ENCODE data around the gene ARMH4.

ARMH4 gene

DNA sequence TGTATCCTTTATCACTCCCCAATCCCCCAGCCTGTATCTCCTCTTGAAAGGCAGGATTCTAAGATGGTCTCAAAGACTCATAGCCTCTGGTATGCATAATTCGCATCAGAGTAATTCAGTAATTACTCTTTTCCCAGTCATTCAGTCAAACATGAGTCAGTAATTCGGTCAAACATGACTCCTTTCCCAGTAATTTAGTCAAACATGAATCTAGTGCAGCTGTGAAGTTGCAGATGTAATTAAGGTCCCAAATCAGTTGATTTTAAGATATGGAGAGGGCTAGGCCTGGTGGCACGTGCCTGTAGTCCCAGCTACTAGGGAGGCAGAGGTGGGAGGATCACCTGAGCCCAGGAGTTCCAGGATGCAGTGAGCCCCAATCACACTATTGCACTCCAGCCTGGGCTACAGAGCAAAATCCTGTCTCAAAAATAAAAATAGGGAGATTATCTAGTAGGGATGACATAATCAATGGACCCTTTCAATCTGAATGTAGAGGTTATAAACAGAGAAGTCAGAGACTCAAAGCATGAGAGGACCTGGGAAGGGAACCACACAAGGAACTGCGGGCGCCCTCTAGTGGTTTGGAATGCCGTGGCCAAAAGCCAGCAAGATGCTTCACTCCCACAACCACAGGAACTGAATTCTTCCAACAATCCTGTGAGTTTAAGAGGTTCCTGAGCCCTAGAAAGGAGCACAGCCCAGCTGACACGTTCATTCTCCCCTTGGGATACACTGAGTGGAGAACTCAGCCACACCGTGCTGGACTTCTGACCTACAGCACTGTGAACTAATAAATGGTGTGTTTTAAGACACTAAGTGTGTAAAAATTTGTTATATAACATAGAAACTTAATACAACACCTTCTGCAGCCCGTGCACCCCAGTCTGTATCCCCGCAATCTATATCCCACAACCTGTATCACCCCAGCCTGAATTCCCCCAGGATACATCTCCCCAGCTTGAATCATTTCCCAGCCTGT lies 14.3 kb upstream of the ARMH4 start:
- Mint-ChIP-seq H3K4me3 (no peak overlapping the region), H3K36me3 (ENCODE audit: low read depth) (no peaks in the 10 kb centered on the region)

DNA sequence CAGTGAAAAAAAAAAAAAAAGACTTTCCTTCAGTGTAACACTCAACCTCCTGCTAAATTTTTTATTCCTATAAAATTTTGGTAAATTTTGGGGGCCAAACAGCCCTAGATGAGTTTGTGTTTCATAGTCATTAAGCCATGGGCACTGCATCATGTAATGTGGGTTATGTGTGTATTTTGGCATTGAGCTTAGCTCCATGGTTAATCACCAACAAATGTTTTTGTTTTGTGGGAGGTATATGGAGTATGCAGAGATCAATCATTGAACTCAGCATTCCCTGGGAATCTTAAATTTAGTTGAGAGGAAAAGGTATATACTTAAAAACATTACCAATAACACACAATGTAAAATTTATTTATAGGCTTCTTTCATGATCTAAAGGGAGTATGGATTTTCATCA lies 8.5 kb upstream of the ARMH4 start:
- no peaks in the 10 kb centered on the region for H3K4me1 Mint-ChIP-seq (ENCODE audit: low read depth)
- H3K9me3 Mint-ChIP-seq = no peaks in the 10 kb centered on the region
- no peak overlapping the region for H3K27ac Mint-ChIP-seq
- H3K4me3 Mint-ChIP-seq = no peak overlapping the region
- DNase-seq = no peak
- no peaks in the 10 kb centered on the region for H3K36me3 Mint-ChIP-seq (ENCODE audit: low read depth)
- H3K27me3 Mint-ChIP-seq = peaks cover 30% of the 10 kb centered on the region

More for the DNA sequence above, 14.3 kb upstream of the ARMH4 start:
- Mint-ChIP-seq H3K9me3 (no peaks in the 10 kb centered on the region), H3K27me3 (peaks cover 16% of the 10 kb centered on the region), H3K4me1 (ENCODE audit: low read depth) (peaks cover 10% of the 10 kb centered on the region), H3K27ac (peak overlapping the region; percentile 17)
- peak; percentile 80 for DNase-seq

DNA sequence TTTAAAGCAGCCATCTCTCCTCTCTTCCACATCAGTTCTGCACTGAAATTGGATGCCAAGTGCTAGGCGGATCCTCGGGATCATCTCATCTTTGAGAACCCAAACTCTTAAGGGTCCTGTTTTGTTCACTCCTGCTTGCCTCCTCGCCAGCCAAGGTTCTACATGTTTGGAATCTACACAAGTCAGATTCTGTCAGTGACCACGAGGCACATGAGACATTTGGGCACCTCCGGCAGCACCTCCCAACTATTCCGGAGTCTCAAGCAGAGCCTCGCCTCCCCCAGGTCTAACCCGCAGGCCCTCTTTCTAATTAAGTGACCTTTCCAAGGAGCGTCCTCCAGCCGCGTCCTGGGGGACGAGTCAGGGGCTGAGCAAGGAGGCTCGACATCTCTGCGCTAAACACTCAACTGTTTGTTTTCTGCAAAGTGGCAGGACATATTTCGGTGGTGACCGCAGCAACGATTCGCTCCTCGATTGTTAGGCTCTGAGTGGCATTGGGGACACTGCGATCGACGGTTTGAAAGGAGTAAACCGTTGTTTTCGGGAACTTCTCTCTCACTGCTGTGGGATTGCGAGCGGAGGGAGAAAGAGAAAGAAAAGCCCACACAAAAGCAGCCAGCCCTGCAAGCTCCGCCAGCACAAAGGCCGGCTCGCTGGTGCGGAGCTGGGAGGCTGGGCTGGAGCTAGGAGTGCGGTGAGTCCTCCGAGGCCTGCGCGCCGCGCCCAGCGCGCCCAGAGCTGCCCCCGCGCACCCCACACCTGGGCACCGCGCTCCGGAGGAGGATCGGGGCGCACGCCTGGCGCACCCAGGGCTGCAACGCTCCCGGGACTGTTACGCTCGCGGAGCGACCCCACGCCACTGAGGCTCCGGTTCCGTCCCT lies 640 bp downstream of the ARMH4 start:
- no peaks in the 10 kb centered on the region for H3K9me3 Mint-ChIP-seq
- H3K27ac Mint-ChIP-seq = no peak overlapping the region
- H3K27me3 Mint-ChIP-seq = peaks cover 68% of the 10 kb centered on the region
- H3K36me3 Mint-ChIP-seq (ENCODE audit: low read depth) = no peaks in the 10 kb centered on the region
- no peak for DNase-seq
- peaks cover 16% of the 10 kb centered on the region for H3K4me1 Mint-ChIP-seq (ENCODE audit: low read depth)
- H3K4me3 Mint-ChIP-seq = peak overlapping the region; percentile 75

DNA sequence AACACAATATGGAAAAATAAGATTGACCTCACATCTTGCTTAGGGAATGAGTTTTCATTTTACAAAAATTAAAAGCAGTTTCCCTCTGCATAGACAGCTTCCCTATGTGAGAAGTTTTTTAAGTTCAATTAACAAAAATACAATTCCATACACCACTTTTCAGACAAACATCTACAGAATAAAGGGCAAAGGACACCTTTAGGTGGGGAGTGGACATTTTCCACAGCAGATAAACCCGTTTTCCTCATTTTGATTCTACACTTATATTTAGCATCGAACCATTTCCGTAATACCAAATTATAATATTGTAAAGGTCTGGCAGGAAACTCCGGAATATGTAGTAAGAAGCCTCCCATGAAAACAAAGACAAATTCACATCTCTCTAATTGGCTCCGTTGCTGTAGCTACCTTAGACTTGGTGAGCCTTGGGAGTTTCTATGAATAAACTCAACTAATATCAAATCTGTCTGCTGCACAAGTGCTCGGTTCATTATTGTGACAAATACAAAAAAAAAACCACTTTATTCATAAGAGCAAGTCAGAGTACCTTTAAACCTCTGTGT lies 1.7 kb downstream of the ARMH4 start:
- Mint-ChIP-seq H3K36me3 (ENCODE audit: low read depth) (no peaks in the 10 kb centered on the region), H3K4me3 (no peak overlapping the region), H3K27me3 (peaks cover 66% of the 10 kb centered on the region), H3K9me3 (no peaks in the 10 kb centered on the region), H3K4me1 (ENCODE audit: low read depth) (peaks cover 16% of the 10 kb centered on the region), H3K27ac (no peak overlapping the region)
- DNase-seq = no peak

DNA sequence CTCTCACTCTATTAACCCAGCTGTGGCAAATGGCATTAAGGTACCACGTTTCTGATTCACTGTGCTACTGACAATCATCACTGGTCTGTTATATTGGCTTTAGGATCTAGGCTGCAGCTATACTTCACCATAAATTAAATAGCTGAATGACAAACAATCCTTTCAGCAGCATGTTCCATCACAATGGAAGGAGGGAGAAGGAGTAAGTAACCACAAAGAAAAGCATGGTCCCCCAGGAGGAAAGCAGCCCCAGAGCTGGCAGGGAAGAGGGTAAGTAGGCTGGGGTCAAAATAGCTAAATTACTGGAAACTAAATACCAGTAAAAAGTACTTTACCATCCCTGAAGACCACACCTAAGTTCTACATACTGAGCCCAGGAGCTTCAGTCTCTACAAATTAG lies 2.8 kb downstream of the ARMH4 start:
- Mint-ChIP-seq H3K27me3 (peaks cover 59% of the 10 kb centered on the region), H3K27ac (no peak overlapping the region), H3K9me3 (no peaks in the 10 kb centered on the region), H3K36me3 (ENCODE audit: low read depth) (no peaks in the 10 kb centered on the region), H3K4me3 (no peak overlapping the region), H3K4me1 (ENCODE audit: low read depth) (peaks cover 16% of the 10 kb centered on the region)
- no peak for DNase-seq

DNA sequence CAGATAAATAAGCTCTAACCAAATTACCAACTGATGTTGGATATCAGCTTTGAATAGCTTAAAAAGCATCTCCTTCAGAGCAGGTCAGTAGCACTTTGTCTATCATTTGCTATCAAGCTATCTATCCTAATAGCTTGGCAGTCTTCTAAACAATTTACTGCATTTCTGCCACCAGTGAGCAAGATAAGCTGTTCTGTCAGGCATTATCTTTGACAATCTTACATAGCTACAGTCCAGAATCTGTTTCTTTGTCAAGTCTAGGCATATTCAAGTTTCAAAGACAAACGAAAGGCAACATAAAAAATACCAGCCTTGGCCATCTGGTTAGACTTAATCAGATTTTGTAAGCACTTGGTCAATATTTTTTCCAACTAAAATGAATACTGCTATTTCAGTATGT lies 5.6 kb downstream of the ARMH4 start:
- Mint-ChIP-seq H3K4me1 (ENCODE audit: low read depth) (peaks cover 7% of the 10 kb centered on the region), H3K36me3 (ENCODE audit: low read depth) (no peaks in the 10 kb centered on the region), H3K4me3 (no peak overlapping the region), H3K27me3 (peaks cover 43% of the 10 kb centered on the region), H3K9me3 (no peaks in the 10 kb centered on the region), H3K27ac (no peak overlapping the region)
- no peak for DNase-seq

DNA sequence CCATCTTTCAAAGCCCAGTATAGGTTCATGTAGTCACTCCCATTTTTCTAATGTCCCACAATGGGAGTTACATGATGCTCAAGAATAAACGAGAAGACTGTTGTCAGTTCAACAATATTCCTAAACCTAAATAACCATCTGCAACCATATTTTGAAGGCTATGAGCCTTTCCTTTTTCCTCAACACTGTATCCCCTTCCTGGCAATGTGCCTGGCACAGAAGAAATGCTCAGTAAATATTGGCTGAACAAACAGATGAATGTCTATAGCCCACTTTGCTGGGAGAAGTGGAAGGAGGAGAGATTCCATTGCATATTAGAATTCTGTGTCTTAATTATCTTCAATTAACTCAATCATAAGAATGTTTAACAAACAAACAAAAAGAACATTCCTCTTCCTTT lies 6.1 kb downstream of the ARMH4 start:
- Mint-ChIP-seq H3K36me3 (ENCODE audit: low read depth) (no peaks in the 10 kb centered on the region), H3K4me3 (no peak overlapping the region), H3K27ac (no peak overlapping the region), H3K4me1 (ENCODE audit: low read depth) (peaks cover 2% of the 10 kb centered on the region), H3K9me3 (no peaks in the 10 kb centered on the region), H3K27me3 (peaks cover 39% of the 10 kb centered on the region)
- DNase-seq = no peak

DNA sequence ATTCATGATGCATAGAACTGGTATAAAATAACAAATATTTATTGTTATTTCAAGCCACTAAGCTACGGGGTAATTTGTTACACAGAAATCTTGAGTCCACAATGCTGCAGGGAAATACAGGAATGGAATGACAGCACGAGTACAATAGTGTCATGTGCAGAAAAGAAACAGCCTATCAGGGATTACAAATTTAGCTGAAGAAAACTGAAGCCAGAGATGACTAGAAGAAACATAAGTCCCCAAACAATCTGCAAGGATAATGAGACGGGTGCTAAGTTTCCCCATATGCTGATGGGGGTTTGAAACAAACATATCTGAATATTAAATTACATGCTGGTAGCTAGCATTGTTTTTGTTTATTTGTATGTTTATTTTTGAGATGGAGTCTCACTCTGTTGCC lies 8.9 kb downstream of the ARMH4 start:
- Mint-ChIP-seq H3K36me3 (ENCODE audit: low read depth) (no peaks in the 10 kb centered on the region), H3K4me3 (no peak overlapping the region)

DNA sequence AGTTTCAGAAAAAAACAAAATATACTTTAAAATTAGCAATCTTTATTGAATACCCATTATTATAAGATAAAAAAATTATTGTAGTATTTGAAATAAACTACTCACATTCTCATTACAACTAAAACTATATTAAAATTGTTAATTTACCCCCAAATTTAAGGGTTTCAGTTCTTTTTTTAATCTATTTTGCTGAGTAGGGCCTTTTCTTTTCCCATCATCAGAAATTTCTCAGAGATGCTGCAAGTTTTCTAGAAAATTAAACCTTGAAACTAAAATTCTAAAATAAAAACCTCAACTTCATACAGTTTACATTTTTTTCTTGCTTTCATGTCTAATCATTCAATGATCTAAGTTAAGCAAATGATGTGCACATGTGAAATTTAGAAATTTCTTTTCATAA lies 10.1 kb downstream of the ARMH4 start:
- H3K4me3 Mint-ChIP-seq = no peak overlapping the region
- H3K27me3 Mint-ChIP-seq = peaks cover 10% of the 10 kb centered on the region
- no peak overlapping the region for H3K27ac Mint-ChIP-seq
- DNase-seq = no peak
- H3K36me3 Mint-ChIP-seq (ENCODE audit: low read depth) = no peaks in the 10 kb centered on the region
- no peaks in the 10 kb centered on the region for H3K9me3 Mint-ChIP-seq
- no peaks in the 10 kb centered on the region for H3K4me1 Mint-ChIP-seq (ENCODE audit: low read depth)

More for the DNA sequence above, 8.9 kb downstream of the ARMH4 start:
- no peak for DNase-seq
- Mint-ChIP-seq H3K27me3 (peaks cover 13% of the 10 kb centered on the region), H3K9me3 (no peaks in the 10 kb centered on the region), H3K27ac (no peak overlapping the region), H3K4me1 (ENCODE audit: low read depth) (no peaks in the 10 kb centered on the region)

DNA sequence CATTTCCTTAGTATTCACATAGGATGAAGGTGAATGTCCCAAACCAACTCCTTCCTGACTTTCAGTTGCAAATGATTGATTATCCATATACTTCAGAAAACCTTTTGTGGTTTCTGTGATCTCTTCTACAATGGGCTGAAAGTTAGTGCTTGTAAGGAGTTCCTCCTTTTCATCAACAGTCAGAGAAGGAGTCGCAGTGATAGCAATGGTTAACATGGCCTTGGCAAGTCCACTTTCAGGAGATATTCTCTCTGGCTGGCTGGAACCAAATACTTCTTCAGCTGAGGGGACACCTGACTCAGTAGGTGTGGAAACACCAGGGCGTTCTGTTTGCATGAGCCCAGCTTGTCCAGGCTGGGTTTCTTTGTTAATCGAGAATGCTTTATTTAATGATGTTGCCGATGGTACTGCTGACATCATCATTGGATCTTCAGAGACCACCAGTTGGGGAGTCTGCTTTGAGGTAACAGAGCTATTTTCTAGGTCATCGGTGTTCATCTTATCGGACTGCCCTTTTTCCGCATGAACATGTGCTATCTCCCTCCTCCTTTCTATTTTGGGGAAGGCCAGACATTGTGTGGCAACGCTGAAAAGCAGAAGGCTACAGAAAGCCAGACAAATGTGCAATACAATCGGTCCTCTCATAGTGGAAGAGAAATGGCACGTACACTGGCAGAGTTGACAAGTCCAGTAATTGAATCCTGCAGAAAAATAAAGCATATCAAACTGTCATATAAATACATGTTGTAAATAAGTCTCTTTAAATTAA lies 13.1 kb downstream of the ARMH4 start:
- no peaks in the 10 kb centered on the region for H3K36me3 Mint-ChIP-seq (ENCODE audit: low read depth)
- H3K4me3 Mint-ChIP-seq = no peak overlapping the region
- no peak overlapping the region for H3K27ac Mint-ChIP-seq
- H3K27me3 Mint-ChIP-seq = peaks cover 4% of the 10 kb centered on the region
- DNase-seq = no peak
- H3K9me3 Mint-ChIP-seq = no peaks in the 10 kb centered on the region
- H3K4me1 Mint-ChIP-seq (ENCODE audit: low read depth) = no peaks in the 10 kb centered on the region

DNA sequence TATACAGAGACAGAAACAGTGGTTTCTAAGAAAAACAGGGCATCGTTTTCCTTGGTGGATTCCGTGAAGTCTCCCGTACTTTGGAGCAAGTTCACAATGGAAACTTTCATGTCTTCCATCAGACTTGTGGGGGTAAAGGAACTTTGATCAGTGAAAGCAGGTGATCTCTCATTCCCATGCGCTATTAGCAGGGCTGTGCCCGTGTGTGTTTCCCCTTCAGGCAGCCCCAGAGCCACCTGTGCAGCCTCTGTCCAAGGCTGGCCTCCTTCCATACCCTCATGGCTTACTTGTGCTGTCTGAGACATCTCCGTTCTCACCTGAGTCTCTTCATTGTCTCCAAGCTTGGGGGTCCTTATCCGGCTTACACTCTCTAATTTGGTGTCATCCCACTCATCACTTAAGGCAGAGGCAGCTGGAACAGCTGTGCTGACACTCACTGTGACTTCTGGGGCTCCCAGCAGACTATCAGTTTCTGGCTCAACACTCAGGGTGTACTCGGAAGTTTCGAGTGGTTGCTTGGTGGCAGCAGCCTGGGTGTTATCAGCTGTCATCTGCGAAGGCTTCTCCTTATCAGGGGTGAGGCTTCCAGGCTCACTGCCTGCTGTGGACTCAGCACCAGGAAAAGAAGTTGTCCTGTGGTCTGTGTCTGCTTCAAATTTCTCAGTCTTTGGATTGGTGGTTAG lies 13.8 kb downstream of the ARMH4 start:
- no peak for DNase-seq
- Mint-ChIP-seq H3K27me3 (peaks cover 4% of the 10 kb centered on the region), H3K9me3 (no peaks in the 10 kb centered on the region), H3K4me3 (no peak overlapping the region), H3K27ac (no peak overlapping the region), H3K4me1 (ENCODE audit: low read depth) (no peaks in the 10 kb centered on the region), H3K36me3 (ENCODE audit: low read depth) (no peaks in the 10 kb centered on the region)

DNA sequence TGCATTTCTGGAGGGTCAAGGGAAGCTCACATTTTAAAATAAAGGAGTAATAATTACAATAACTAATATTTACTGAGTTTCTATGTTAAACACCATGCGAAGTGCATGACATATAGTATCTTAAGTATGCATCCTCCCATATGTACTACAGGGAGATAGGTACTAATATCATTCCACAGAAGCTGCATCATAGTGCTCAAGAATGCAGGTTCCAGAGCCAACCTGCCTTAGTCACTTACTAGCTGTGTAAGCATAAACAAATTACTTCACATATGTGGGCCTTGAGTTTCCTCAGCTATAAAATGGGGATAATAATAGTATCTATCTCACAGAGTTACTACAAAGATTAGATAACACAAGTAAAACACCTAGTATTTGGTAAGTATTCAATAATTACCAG lies 18.3 kb downstream of the ARMH4 start:
- no peak overlapping the region for H3K27ac Mint-ChIP-seq
- no peaks in the 10 kb centered on the region for H3K4me1 Mint-ChIP-seq (ENCODE audit: low read depth)
- peaks cover 4% of the 10 kb centered on the region for H3K27me3 Mint-ChIP-seq
- H3K9me3 Mint-ChIP-seq = no peaks in the 10 kb centered on the region
- no peak for DNase-seq
- H3K36me3 Mint-ChIP-seq (ENCODE audit: low read depth) = no peaks in the 10 kb centered on the region
- H3K4me3 Mint-ChIP-seq = no peak overlapping the region

DNA sequence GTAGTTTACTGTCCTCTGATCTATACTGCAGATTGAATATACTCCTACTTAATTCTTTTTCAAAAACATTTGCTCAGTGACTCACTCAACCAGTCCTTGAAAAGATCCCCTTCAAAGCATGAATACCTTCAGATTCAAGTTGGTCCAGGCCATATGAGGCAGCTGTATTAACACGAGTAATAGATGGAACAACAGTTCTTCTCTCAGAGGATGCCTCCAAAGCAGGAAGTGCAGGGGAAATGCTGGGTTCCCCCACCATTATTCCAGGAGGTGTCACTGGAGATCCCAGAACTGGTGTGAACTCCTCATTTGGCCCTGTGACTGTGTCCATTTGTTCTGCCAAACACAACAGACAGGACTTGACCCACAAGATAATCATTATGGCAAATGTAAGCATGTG lies 20.6 kb downstream of the ARMH4 start:
- Mint-ChIP-seq H3K9me3 (peaks cover under 1% of the 10 kb centered on the region), H3K4me1 (ENCODE audit: low read depth) (no peaks in the 10 kb centered on the region), H3K27ac (no peak overlapping the region), H3K27me3 (no peaks in the 10 kb centered on the region), H3K4me3 (no peak overlapping the region), H3K36me3 (ENCODE audit: low read depth) (no peaks in the 10 kb centered on the region)
- DNase-seq = no peak

All from activated T-cell treated with anti-CD3 and anti-CD28 coated beads, Interleukin-2, amount 50 U/mL, for 24 hours (primary cell).